GM23248 (cell line): ENCODE measurements around the gene SMIM24. TPM values are rescaled to one million over a fixed set of nuclear protein-coding genes. Genes with fewer than 3 reads are reported as not detected.
"Not testable (repeated sequence)": the region's sequence is repeated elsewhere in the genome, so short reads cannot be mapped to it uniquely, and the experiment has no call there.

Source experiments
- DNase-seq: peaks from one replicate; pipeline ENCODE4 v3.0.0-alpha.2; 2015
- H2AFZ ChIP-seq: fragments of 200-600 bp; sonication (generic); 2 replicates; pipeline ENCODE4 v1.6.1; 2016; ENCODE audit warnings: antibody characterized with exemption
- H3F3A ChIP-seq: fragments of 200-600 bp; sonication (generic); 2 replicates; pipeline ENCODE4 v1.6.1; 2016; ENCODE audit warnings: mild to moderate bottlenecking, antibody characterized with exemption, mixed run types; ENCODE audit not compliant: insufficient read depth
- H3K27ac ChIP-seq: fragments of 200-600 bp; sonication (generic); 2 replicates; pipeline ENCODE4 v1.5.1; 2016; ENCODE audit warnings: mild to moderate bottlenecking
- H3K27me3 ChIP-seq: fragments of 200-600 bp; sonication (generic); replicated peaks from 2 replicates; pipeline ENCODE4 v1.6.1; 2016; ENCODE audit warnings: mild to moderate bottlenecking; ENCODE audit not compliant: insufficient read depth
- H3K36me3 ChIP-seq: fragments of 200-600 bp; sonication (generic); 2 replicates; pipeline ENCODE4 v1.6.1; 2016; ENCODE audit warnings: low read depth, mild to moderate bottlenecking
- H3K4me1 ChIP-seq: fragments of 200-600 bp; sonication (generic); 2 replicates; pipeline ENCODE4 v1.6.1; 2016; ENCODE audit warnings: mild to moderate bottlenecking; ENCODE audit not compliant: insufficient read depth
- H3K4me2 ChIP-seq: fragments of 200-600 bp; sonication (generic); one replicate; pipeline ENCODE4 v1.6.1; 2016; ENCODE audit warnings: mild to moderate bottlenecking; ENCODE audit not compliant: unreplicated experiment
- H3K4me3 ChIP-seq: fragments of 200-600 bp; sonication (generic); 2 replicates; pipeline ENCODE4 v1.5.1; 2016; ENCODE audit warnings: mild to moderate bottlenecking
- H3K79me2 ChIP-seq: fragments of 200-600 bp; sonication (generic); 2 replicates; pipeline ENCODE4 v1.6.1; 2016; ENCODE audit warnings: mild to moderate bottlenecking; ENCODE audit not compliant: insufficient read depth
- H3K9ac ChIP-seq: fragments of 200-600 bp; sonication (generic); 2 replicates; pipeline ENCODE4 v1.6.1; 2016; ENCODE audit warnings: mild to moderate bottlenecking
- H3K9me2 ChIP-seq: fragments of 200-600 bp; sonication (generic); 2 replicates; pipeline ENCODE4 v1.6.1; 2016; ENCODE audit warnings: mixed run types, mild to moderate bottlenecking, moderate library complexity; ENCODE audit not compliant: insufficient read depth
- H3K9me3 ChIP-seq: fragments of 200-600 bp; sonication (generic); one replicate; pipeline ENCODE4 v1.6.1; 2017; ENCODE audit warnings: low read depth
- H4K20me1 ChIP-seq: fragments of 200-600 bp; sonication (generic); 2 replicates; pipeline ENCODE4 v1.6.0; 2016; ENCODE audit not compliant: insufficient read depth
- EZH2 ChIP-seq: fragments of 200-600 bp; sonication (generic); IDR thresholded peaks from 2 replicates; pipeline ENCODE4 v1.6.1; 2018; ENCODE audit warnings: antibody characterized with exemption, mild to moderate bottlenecking; ENCODE audit not compliant: insufficient read depth, poor library complexity, severe bottlenecking
- EZH2phosphoT487 ChIP-seq: fragments of 200-600 bp; sonication (generic); IDR thresholded peaks from 2 replicates; pipeline ENCODE4 v1.6.1; 2018; ENCODE audit warnings: antibody characterized with exemption, moderate library complexity, mild to moderate bottlenecking, low read depth; ENCODE audit not compliant: insufficient read depth
- WGBS, 2 experiments: methylation state at CpG; one replicate each; pipeline ENCODE4 v1.1.6; 2015 to 2017; ENCODE audit warnings: low lambda C conversion rate in 2 of 2, low coverage in 1 of 2; ENCODE audit errors: missing lambda C conversion rate in 2 of 2; 5-methylcytosine and 5-hydroxymethylcytosine counted together
- in situ Hi-C: fragments of 300-500 bp; cut with MboI; formaldehyde crosslinking; loops from 2 replicates; pipeline ENCODE4 v1.15.0; 2020
- polyA plus RNA-seq: library from polyadenylated mRNA; unstranded; fragments of >200 nt; fragmentation: Nextera tagmentation; extraction: Ambion mirVana; gene quantifications from 2 replicates; pipeline ENCODE4 v1.2.1, GENCODE V29; 2016
- total RNA-seq: library from RNA; depleted of rRNA; stranded (reverse); fragments of >200 nt; shearing (Covaris generic); gene quantifications from 2 replicates; pipeline ENCODE4 v1.2.3, GENCODE V29; 2014

The SMIM24 gene
- total and polyA plus RNA-seq, 2 experiments from 2014 or later, result not detected

- peak overlapping the region; percentile 57 for H3K4me2 ChIP-seq
- no peak overlapping the region for H3K4me3 ChIP-seq
- DNase-seq, result no peak
- no peaks in the 10 kb centered on the region for H3K9me3 ChIP-seq
- WGBS, 2 experiments, result 89 to 90% methylated on average over 32 to 38 of the region's 38 CpGs
- no peaks in the 10 kb centered on the region for H3K27me3 ChIP-seq
- peaks cover 15% of the 10 kb centered on the region for H3K4me1 ChIP-seq
- no peak for TF ChIP-seq EZH2
- no peak for TF ChIP-seq EZH2phosphoT487
- no peak overlapping the region for H2AFZ ChIP-seq
- in situ Hi-C loops, result no loop called here
- peaks cover 73% of the 10 kb centered on the region for H3K79me2 ChIP-seq
- peak overlapping the region; percentile 75 for H3K9ac ChIP-seq
- no peaks in the 10 kb centered on the region for H3K9me2 ChIP-seq
- peaks cover 32% of the 10 kb centered on the region for H3F3A ChIP-seq
- H3K27ac ChIP-seq, result peak overlapping the region; percentile 97
- 0 out of 2 replicates have a peak, but pooled peaks cover 4% of the 10 kb centered on the region for H4K20me1 ChIP-seq
- peaks cover 37% of the 10 kb centered on the region for H3K36me3 ChIP-seq
Measured at GRCh38 chr19:3452171-3452941, 28.0 kb downstream of the SMIM24 start.

- in situ Hi-C loops, result no loop called here
- H3K4me2 ChIP-seq, result peak overlapping the region; percentile 57
- H4K20me1 ChIP-seq, result 0 out of 2 replicates have a peak, but pooled peaks cover 4% of the 10 kb centered on the region
- H2AFZ ChIP-seq, result no peak overlapping the region
- peaks cover 74% of the 10 kb centered on the region for H3K79me2 ChIP-seq
- 35 to 36% methylated on average over 10 of the region's 10 CpGs for whole genome bisulfite sequencing, 2 experiments
- no peaks in the 10 kb centered on the region for H3K9me3 ChIP-seq
- peak; percentile 39 for DNase-seq
- peak overlapping the region; percentile 97 for H3K27ac ChIP-seq
- peaks cover 15% of the 10 kb centered on the region for H3K4me1 ChIP-seq
- H3K27me3 ChIP-seq, result no peaks in the 10 kb centered on the region
- H3K9ac ChIP-seq, result peak overlapping the region; percentile 75
- peaks cover 32% of the 10 kb centered on the region for H3F3A ChIP-seq
- TF ChIP-seq EZH2 (no peak), EZH2phosphoT487 (no peak)
- H3K4me3 ChIP-seq, result no peak overlapping the region
- no peaks in the 10 kb centered on the region for H3K9me2 ChIP-seq
- H3K36me3 ChIP-seq, result peaks cover 38% of the 10 kb centered on the region
Measured at GRCh38 chr19:3451451-3451866, 28.9 kb downstream of the SMIM24 start.

- Histone ChIP-seq H3K79me2 (peaks cover 76% of the 10 kb centered on the region), H3K9ac (peak overlapping the region; percentile 75), H3K36me3 (peaks cover 44% of the 10 kb centered on the region), H3K27ac (peak overlapping the region; percentile 97), H3K9me3 (no peaks in the 10 kb centered on the region), H3F3A (peaks cover 32% of the 10 kb centered on the region), H3K4me3 (no peak overlapping the region), H3K9me2 (no peaks in the 10 kb centered on the region), H4K20me1 (0 out of 2 replicates have a peak, but pooled peaks cover 4% of the 10 kb centered on the region), H2AFZ (no peak overlapping the region), H3K4me1 (peaks cover 15% of the 10 kb centered on the region), H3K4me2 (peak overlapping the region; percentile 57), H3K27me3 (no peaks in the 10 kb centered on the region)
- in situ Hi-C loops, result no loop called here
- DNase-seq, result peak; percentile 99
- 4 to 6% methylated on average over 12 of the region's 12 CpGs for WGBS, 2 experiments
- TF ChIP-seq EZH2phosphoT487 (no peak), EZH2 (no peak)
Measured at GRCh38 chr19:3450796-3451411, 29.4 kb downstream of the SMIM24 start.

GRCh38 chr19:3448616-3449334 is 31.6 kb downstream of the SMIM24 start:
- 96% methylated on average over 14 to 24 of the region's 28 CpGs for WGBS, 2 experiments
- Histone ChIP-seq H2AFZ (no peak overlapping the region), H3K9ac (no peak overlapping the region), H3K9me3 (no peaks in the 10 kb centered on the region), H3K27ac (no peak overlapping the region), H3K4me1 (peaks cover 15% of the 10 kb centered on the region), H3K4me3 (no peak overlapping the region), H3K27me3 (no peaks in the 10 kb centered on the region), H4K20me1 (0 out of 2 replicates have a peak, but pooled peaks cover 4% of the 10 kb centered on the region), H3F3A (peaks cover 32% of the 10 kb centered on the region), H3K9me2 (no peaks in the 10 kb centered on the region), H3K79me2 (peaks cover 75% of the 10 kb centered on the region), H3K4me2 (no peak overlapping the region), H3K36me3 (peaks cover 36% of the 10 kb centered on the region)
- no peak for TF ChIP-seq EZH2
- no peak for TF ChIP-seq EZH2phosphoT487
- DNase-seq, result no peak
- in situ Hi-C loops, result no loop called here

GRCh38 chr19:3446657-3447056 is 33.7 kb downstream of the SMIM24 start:
- Histone ChIP-seq H3K36me3 (peaks cover 22% of the 10 kb centered on the region; the same call in 1 of the 2 replicates), H3K79me2 (peaks cover 75% of the 10 kb centered on the region), H3F3A (peaks cover 15% of the 10 kb centered on the region)
- H3K9me2 ChIP-seq, H3K27ac ChIP-seq, H4K20me1 ChIP-seq, H3K4me2 ChIP-seq, H3K9me3 ChIP-seq, H2AFZ ChIP-seq, H3K4me3 ChIP-seq, DNase-seq, H3K4me1 ChIP-seq, H3K27me3 ChIP-seq, H3K9ac ChIP-seq, in situ Hi-C loops: not testable (repeated sequence)
- WGBS, 2 experiments, result 88 to 96% methylated on average over 4 of the region's 4 CpGs
